NCI-H146 (cell line): Measurements from ENCODE around the gene OTOA.
A peak's percentile ranks its signal among the peaks of the same experiment; 100 is the strongest.
"Not testable (repeated sequence)": the region's sequence is repeated elsewhere in the genome, so short reads cannot be mapped to it uniquely, and the experiment has no call there.

ENCODE experiments used
- DNase-seq: peaks from one replicate; lab custom pipeline; 2025; lab: John Stamatoyannopoulos, UW

OTOA gene

DNA sequence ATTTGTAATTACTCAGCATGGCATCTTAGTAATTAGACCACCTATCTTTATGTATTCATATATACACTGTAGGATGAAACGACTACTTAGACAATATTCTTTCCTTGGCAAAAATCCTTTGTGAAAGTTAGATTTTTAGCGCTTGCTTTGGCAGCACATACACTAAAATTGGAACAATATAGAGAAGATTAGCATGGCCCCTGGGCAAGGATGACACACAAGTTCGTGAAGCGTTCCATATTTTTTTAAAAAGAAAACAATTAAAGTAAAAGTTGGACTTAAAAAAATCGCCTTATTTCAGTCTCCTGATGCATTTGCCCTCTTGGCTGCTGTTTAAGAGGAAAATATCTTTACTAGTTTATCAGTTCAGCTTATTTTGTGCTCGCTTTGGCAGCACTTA lies 21.9 kb upstream of the OTOA start:
- no peak for DNase-seq

DNA sequence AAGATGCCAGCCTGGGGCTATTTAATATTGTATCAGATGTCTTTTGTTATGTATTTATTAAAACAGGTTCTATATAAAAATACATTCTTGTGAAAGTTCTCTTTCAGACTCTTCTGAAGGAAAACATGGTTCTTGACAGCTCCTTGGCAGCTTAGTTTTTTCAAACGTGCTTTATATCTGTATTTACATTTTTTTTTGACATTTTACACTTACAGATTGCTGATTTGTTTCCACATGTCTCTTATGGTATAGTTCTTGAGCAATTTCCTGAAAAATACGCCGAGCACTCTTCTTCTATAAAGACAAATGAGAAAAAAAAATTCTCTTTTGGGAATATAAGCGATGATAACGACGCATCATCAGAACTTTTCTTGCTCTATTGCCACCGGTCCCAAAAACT lies 20.9 kb upstream of the OTOA start:
- no peak for DNase-seq

DNA sequence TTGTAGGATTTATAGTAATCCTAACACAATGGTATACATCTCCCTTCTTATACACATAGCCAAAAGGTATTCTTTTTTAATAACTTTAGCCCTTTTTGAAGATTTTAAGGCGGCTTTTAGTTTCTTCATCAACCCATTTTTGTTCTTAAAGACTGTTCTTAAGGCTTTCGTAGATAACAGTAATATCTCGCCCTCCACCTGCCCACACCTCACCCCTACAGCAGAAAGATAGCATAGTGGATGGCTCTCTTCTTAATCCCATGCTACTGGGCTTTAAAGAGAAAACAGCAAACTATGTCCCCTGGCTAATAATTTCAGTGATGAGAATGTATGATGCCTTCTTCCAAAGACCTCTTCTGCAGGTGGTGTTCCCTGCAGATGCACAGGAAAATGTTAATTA lies 20.0 kb upstream of the OTOA start:
- no peak for DNase-seq

DNA sequence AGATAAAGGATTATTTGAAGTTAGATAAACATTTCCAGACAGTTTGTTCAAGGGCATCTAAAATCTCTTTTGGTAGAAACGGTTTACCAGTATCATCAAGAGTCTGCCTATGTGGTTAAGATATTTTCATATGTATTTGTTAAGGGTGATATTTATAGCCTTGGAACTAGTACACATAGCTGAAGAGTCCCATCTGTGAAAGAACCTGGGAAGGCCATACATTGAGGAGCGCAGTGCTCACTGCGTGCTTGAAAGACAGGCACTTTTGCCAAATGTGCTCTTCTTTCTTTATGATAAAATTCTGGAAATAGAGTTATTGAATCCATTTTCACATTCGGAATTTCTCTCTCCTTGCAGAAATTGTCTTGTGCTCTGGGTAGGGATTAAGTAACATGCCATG lies 19.1 kb upstream of the OTOA start:
- DNase-seq, result no peak

DNA sequence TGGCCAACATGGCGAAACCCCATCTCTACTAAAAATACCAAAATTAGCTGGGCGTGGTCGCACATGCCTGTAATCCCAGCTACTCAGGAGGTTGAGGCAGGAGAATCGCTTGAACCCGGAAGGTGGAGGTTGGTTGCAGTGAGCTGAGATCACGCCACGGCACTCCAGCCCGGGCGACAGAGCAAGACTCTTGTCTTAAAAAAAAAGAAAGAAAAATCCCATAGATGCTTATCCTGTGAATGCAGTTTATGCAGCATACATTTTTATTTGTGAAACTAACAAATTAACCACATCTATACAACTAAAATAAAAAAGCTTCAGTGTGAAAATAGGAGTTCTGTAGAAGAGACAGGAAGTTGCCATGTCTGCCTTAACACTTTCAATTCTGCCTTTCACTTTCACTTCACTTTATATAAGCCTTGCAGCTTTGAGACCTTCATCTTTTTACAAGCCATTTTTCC lies 18.5 kb upstream of the OTOA start:
- DNase-seq, result no peak

DNA sequence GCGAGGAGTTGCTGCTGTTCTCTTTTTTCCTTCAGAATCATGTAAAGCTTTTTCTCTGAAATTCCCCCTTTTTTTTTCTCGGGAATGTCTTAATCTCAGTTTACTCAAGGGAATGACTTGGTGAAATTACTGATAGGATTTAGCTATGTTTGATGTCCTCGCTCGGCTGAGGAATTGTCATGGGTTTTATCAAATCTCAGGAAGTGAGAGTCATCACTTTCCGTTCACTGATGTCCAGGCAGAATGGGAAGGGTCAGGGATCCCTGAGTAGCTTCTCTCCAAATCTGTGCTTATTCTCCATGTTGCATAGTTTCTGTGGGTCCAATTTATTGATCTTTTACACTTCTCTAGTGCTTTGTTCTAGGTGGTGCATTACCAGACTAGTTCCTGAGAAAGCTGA lies 17.7 kb upstream of the OTOA start:
- no peak for DNase-seq

DNA sequence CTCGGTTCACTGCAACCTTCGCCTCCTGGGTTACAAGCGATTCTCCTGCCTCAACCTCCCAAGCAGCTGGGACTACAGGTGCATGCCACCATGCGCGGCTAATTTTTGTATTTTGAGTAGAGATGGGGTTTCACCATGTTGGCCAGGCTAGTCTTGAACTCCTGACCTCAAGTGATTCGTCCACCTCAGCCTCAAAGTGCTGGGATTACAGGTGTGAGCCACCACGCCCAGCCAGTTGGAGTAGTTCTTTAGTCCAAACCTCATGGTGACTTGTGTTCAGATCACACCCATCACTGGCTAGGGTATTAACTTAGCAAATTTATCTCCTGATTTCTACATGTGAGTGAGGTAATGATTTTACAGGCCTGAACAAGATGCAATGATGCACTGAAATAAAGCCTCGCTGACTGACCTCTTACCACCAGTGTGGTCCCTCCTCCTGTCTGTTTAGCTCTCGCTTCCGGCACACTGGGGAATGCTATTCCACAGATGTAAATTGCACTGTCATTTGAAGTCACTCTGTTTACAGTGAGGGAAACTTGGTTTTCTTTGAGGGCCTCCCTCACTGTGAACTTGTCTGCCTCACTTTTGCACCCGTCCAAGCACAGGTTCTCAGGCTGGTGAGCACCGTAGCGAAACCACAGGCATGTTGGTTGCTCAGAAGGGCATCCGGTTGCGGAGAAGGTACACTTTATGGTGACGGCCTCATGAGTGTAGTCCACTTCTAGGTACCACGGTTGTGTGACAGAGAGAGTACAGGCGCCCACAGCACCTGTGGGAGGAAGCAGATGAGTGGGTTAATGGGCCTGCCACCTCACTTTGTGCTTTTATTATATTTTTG lies 16.8 kb upstream of the OTOA start:
- no peak for DNase-seq

DNA sequence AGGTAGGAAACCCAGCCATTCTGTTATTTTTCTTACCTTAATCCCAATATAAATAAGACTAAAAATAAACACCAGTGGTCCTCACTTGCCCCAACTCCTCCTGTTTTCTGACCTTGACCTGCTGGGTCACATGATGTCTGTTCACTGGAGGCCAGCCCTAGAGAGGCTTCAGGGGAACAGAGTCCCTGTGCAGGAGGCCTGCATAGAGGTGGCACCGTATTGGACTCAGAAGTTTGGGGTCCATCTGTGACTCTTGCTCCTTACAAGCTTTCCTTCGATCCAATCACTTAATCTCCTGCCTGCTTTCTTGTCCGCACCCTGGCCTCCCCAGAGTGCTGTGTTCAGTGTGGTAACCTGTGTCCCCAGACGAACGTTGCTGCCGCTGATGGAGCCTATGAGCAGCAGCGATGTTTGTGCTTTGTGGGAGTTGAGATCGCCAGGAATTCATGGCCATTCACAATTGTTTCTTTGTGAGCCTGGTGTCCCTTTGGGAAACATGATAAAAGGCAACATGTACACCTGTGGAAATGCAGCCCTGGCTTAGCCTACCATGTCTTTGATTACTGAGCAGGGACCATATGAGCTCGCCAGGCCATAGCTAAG lies 16.1 kb upstream of the OTOA start:
- no peak for DNase-seq

DNA sequence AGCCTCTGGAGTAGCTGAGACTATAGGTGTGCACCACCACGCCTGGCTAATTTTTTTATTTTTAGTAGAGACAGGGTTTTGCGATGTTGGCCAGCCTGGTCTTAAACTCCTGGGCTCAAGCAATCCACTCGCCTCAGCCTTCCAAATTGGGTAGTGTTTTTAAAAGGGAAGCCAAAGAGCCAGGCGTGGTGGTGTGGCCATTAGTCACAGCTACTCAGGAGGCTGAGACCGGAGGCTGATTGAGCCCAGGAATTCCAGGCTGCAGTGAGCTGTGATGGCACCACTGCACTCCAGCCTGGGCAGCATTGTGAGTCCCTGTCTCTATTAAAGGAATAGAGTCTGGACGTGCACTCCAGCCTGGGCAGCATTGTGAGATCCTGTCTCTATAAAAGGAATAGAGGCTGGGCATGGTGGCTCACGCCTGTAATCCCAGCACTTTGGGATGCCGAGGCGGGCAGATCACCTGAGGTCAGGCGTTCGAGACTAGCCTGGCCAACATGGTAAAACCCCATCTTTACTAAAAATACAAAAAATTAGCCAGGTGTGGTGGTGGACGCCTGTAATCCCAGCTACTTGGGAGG lies 13.9 kb upstream of the OTOA start:
- not testable (repeated sequence) for DNase-seq

DNA sequence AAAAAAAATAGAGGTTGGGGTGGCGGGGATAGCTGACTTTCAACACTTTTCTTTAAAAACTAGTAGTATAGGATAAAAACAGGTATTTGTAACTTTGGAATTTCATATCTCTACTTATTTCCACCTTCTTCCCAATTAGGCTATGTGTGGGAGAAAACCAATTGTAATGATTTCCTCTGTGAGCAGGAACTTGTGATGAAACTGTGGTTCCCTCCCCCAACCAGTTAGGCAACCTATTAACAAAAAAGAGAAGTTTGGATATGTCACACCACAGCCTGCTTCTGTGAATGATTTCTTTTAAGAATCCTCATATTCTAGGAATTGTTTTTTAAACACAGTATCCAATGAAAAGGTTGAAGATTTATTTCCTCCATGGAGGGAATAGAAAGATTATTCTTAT lies 13.2 kb upstream of the OTOA start:
- no peak for DNase-seq

DNA sequence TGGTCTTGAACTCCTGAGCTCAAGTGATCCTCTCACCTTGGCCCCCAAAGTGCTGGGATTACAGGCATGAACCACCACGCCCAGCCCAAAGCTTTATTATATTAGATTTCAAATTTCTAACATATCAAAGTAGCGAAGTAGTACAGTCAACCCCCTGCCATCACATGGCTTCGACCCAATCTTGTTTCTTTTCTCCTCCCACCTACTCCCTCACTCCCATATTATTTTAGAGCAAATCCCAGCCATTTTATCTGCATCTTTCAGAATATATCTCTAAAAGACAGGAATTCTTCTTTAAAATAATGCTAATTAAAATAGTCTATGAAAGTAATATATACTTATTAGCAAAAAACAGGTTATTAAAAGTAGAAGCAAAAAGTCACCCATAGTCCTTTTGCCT lies 12.3 kb upstream of the OTOA start:
- no peak for DNase-seq

DNA sequence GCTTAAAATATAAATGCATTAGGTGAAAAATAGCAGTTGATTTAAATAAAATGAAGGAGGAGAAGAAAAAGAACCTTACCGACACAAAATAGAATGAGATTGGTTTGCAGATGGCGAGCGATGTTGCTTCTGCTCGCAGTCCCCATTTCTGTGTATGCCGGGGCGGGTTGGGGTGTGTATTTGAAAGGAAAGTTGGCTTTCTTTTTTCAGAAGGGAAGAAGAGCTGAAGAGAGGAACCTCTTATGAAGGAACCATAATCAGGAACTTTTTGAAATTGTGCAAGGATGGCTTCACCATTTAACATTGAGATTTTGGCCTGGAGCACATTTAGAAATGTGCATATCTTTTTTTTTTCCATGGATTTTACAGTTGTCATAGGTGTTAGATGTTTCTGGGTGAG lies 11.3 kb upstream of the OTOA start, which contains the start of gene IGSF6:
Gene IGSF6 (minus strand): TSS at position 156 of the 400 bp plus-strand sequence. CDS start 10 bp downstream, at position 146.
- DNase-seq, result no peak

DNA sequence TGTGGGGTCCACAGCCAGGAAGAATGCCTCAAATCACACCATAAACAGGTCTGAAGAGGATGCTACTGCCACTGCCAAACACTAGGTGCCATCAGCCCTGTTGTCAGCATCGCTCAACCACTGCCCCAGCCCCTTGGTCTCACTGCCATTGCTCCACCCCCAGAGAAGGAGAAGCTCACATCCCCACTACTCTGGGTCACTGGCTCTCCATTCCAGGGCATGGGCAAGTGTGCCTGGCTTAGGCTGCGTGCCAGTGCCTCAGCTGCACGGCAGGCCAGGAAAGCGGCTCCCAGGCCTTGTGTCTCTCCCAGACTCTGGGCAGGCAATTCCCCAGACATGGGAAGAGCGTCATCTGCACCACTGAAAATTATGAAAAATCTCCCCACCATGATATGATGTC lies 10.2 kb upstream of the OTOA start:
- no peak for DNase-seq

DNA sequence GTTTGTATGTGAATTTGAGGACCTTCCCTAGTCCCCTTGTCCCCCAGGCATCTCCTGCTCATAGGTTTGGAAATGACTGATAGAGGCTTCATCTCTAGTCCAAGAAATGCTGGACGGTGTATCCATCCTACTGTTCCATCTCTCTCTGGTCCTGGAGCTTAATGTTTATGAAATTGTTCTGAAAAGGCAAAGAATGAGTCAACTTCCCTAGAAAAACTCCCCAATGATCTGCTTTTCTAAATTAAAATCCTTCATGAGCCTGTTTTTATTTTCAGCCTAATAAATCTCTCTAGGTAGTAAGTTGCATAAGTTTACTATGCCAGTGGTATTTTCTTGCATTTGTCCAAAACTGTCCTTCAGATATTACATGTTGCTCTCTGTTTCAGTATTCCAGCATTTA lies 9.3 kb upstream of the OTOA start:
- DNase-seq, result no peak

DNA sequence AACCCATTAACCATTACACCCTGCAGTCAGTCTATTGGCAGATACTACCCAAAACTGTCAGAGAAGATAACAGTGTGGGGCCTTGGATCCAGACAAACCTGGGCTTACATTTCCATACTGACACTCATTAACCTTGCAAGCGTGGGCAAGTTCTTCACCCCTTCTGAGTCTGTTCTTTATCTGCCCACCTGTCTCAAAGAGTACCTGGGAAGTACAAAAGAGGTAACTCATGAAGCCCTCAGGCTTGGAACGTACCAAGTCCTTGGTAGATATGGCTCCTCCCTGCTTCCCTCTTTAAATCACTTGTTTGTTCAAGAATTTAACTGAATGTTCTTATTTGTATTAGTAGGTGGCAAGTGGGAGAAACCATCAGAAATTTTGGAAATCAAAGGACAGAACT lies 8.9 kb upstream of the OTOA start:
- DNase-seq, result no peak

DNA sequence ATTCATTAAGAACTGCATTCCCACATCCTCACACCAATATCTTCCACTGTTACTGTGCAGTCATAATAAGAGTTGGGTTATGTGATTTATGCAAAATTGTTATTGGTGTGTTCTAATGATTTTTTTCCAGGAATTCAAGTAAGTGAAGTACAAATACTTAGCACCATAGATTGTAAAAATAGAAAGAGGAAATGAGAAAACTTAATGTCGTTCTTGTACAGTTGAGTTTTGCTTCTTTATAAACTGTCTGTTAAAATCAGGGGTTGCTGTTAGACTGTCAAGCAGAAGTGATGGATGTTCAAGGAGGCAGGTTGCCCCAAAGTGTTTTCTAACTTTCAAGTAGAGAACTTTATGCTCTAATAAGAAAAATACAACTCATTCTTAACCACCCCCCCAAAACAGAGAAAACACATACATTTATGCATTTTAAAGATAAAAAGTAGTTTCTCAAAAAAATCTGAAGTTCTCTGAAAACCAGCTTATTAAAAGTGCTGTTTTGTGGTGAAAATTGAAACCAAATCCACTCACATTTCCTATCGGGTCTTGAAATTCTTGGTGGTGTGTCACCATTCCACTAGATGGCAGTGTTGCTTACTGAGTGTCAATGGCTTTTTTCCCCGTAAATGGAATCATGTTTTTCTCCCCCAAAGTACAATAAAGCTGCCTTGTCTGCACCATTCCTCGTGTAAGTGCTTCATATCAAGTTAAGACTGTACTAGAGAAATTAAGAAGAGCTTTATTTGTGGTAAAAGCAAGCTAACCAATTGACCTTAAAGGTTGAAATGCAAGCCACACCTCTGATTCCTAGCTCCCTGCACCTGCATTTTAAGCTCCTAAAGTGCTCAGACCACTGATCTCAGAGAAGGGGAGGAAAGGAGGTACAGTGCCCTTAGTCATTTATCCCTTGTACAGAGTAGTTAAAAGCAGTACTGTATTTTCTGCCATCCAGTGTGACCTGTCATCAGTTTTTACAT lies 6.7 kb upstream of the OTOA start:
- DNase-seq, result peak; percentile 23

DNA sequence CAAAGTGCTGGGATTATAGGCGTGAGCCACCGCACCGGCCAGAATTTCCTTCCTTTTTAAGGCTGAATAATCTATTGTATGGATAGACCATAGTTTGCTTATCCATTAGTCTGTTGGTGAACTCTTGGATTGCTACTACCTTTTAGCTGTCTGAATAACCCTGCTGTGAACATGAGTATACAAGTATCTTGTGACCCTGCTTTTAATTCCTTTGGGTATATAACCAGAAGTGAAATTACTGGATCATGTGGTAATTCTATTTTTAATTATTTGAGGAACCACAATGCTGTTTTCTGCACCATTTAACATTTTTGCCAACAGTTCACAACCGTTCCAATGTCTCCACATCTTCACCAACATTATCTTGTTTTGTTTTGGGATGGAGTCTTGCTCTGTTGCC lies 4.6 kb upstream of the OTOA start:
- no peak for DNase-seq

DNA sequence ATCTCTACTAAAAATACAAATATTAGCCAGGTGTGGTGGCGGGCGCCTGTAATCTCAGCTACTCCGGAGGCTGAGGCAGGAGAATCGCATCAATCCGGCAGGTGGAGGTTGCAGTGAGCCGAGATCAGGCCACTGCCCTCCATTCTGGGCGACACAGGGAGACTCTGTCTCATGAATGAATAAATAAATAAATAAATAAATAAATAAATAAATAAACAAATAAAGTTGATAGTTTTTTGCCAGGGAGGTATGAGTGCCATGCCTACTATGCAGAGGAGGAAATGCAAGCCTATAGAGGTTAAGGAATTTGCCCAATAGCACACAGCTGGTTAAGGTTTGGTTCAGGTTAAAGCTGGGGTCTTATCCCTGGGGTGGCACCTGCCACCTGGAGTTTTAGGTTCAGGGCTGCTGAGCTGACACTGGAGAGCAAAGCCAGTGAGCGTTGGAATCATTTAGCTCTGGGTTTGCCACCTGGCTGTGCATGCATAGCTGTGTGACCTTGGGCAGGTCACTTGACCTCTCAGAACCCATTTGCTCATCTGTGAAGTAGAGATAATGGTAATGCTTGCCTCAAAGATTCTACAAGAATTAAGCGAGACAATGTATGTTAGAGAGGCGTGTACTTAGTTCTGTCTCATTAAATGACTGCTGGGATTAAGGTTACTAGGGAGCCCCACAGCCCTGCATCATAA lies 1.2 kb downstream of the OTOA start:
- no peak for DNase-seq

DNA sequence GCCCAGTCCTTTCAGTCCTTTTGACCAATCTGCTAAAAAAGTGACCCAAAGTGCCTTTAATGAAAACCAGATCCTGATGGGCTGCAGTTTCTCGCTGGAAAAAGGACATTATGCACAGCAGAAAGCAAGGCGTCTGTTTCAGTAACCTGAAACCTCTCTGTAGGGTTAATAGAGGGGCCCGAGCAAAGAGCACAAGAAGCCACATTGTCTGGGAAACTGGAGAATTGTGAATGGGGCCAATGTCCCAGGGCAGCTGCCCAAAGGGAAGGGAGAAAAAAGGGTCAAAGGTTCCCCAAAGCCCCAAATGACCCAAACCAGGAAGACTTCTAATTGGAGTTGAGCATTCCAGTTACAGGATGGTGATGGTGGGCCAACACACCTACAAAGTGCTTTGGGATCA lies 3.0 kb downstream of the OTOA start:
- no peak for DNase-seq

DNA sequence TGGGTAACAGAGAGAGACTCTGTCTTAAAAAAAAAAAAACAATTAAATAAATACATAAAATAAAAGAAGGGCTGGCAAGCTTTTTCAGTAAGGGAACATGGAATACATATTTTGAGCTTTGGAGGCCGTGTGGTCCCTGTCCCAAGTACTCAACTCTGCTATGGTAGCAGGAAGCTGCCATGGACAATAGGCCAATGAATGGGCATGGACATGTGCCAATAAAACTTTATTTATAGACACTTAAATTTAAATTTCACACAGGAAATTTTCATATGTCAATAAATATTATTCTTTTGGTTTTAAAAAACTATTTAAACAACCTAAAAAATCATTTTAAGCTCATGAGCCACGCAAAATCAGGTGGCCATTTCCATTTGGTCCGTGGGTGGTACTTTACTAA lies 3.8 kb downstream of the OTOA start:
- no peak for DNase-seq

DNA sequence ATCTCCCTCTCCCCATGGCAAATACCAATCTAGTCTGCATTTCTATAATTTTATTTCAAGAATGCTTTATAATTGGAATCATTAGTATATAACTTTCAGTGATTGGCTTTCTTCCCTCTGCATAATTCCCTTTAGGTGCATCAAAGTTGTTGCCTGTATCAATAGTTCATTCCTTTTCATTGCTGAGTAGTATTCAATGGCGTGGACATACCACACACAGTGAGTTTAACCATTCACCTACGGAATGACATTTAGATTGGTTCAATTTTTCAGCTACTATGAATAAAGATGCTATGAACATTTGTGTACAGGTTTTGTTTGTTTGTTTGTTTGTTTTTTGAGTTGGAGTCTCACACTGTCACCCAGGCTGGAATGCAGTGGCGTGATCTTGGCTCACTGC lies 9.7 kb downstream of the OTOA start:
- no peak for DNase-seq

DNA sequence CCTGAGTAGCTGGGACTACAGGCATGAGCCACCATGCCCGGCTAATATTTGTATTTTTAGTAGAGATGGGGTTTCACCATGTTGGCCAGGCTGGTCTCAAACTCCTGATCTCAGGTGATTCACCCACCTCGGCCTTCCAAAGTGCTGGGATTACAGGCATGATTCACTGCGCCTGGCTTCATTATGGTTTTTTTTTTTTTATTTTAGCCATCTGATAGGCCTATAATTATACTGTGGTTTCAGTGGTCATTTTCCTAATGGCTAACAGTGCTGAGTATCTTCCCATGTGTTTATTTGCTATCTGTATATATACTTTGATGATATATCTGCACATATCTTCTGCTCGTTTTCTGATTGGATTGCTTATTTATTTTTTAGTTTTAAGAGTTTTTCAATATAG lies 10.7 kb downstream of the OTOA start:
- DNase-seq, result not testable (repeated sequence)
